ENCODE results near the gene MFSD2A.
"Not testable (repeated sequence)": the region's sequence is repeated elsewhere in the genome, so short reads cannot be mapped to it uniquely, and the experiment has no call there.

Gene MFSD2A

GRCh38 chr1:39992888-39993287 lies 37.9 kb downstream of the MFSD2A start:
- Histone ChIP-seq H3K4me3 (ENCODE audit: low read length) (no peak overlapping the region), H3K9me3 (ENCODE audit: control insufficient read depth, low read depth, low read length) (no peaks in the 10 kb centered on the region), H3K27ac (ENCODE audit: low read length) (no peak overlapping the region), H3K4me1 (ENCODE audit: control insufficient read depth, low read depth, low read length) (no peaks in the 10 kb centered on the region), H3K27me3 (ENCODE audit: control insufficient read depth, insufficient read depth, low read length) (no peaks in the 10 kb centered on the region), H3K36me3 (ENCODE audit: control insufficient read depth, low read depth, low read length) (no peaks in the 10 kb centered on the region), H3K9ac (ENCODE audit: low read length) (no peak overlapping the region)

GRCh38 chr1:39995973-39996393 lies 41.0 kb downstream of the MFSD2A start:
- no peaks in the 10 kb centered on the region for H3K9me3 ChIP-seq (ENCODE audit: control insufficient read depth, low read depth, low read length)
- H3K4me3 ChIP-seq (ENCODE audit: low read length): no peak overlapping the region
- H3K4me1 ChIP-seq (ENCODE audit: control insufficient read depth, low read depth, low read length): no peaks in the 10 kb centered on the region
- H3K27ac ChIP-seq (ENCODE audit: low read length): no peak overlapping the region
- no peak overlapping the region for H3K9ac ChIP-seq (ENCODE audit: low read length)
- H3K36me3 ChIP-seq (ENCODE audit: control insufficient read depth, low read depth, low read length): no peaks in the 10 kb centered on the region
- no peaks in the 10 kb centered on the region for H3K27me3 ChIP-seq (ENCODE audit: control insufficient read depth, insufficient read depth, low read length)

GRCh38 chr1:39996396-39997004 lies 41.6 kb downstream of the MFSD2A start:
- Histone ChIP-seq H3K27me3 (ENCODE audit: control insufficient read depth, insufficient read depth, low read length) (no peaks in the 10 kb centered on the region), H3K9ac (ENCODE audit: low read length) (no peak overlapping the region), H3K9me3 (ENCODE audit: control insufficient read depth, low read depth, low read length) (no peaks in the 10 kb centered on the region), H3K4me3 (ENCODE audit: low read length) (no peak overlapping the region), H3K27ac (ENCODE audit: low read length) (no peak overlapping the region), H3K4me1 (ENCODE audit: control insufficient read depth, low read depth, low read length) (no peaks in the 10 kb centered on the region), H3K36me3 (ENCODE audit: control insufficient read depth, low read depth, low read length) (no peaks in the 10 kb centered on the region)

GRCh38 chr1:40001456-40001855 lies 46.5 kb downstream of the MFSD2A start:
- H3K4me3 ChIP-seq (ENCODE audit: low read length): no peak overlapping the region
- H3K4me1 ChIP-seq (ENCODE audit: control insufficient read depth, low read depth, low read length): peaks cover 9% of the 10 kb centered on the region
- H3K27ac ChIP-seq (ENCODE audit: low read length): no peak overlapping the region
- H3K27me3 ChIP-seq (ENCODE audit: control insufficient read depth, insufficient read depth, low read length): no peaks in the 10 kb centered on the region
- H3K36me3 ChIP-seq (ENCODE audit: control insufficient read depth, low read depth, low read length): no peaks in the 10 kb centered on the region
- no peaks in the 10 kb centered on the region for H3K9me3 ChIP-seq (ENCODE audit: control insufficient read depth, low read depth, low read length)
- H3K9ac ChIP-seq (ENCODE audit: low read length): no peak overlapping the region

- H3K27me3 ChIP-seq (ENCODE audit: control insufficient read depth, insufficient read depth, low read length): no peaks in the 10 kb centered on the region
- peaks cover 9% of the 10 kb centered on the region for H3K4me1 ChIP-seq (ENCODE audit: control insufficient read depth, low read depth, low read length)
- no peaks in the 10 kb centered on the region for H3K36me3 ChIP-seq (ENCODE audit: control insufficient read depth, low read depth, low read length)
- no peaks in the 10 kb centered on the region for H3K9me3 ChIP-seq (ENCODE audit: control insufficient read depth, low read depth, low read length)
- no peak overlapping the region for H3K4me3 ChIP-seq (ENCODE audit: low read length)
- no peak overlapping the region for H3K27ac ChIP-seq (ENCODE audit: low read length)
- H3K9ac ChIP-seq (ENCODE audit: low read length): no peak overlapping the region
These were observed 48.5 kb downstream of the MFSD2A start for GRCh38 chr1:40003156-40004093.

GRCh38 chr1:40004857-40005256 lies 49.9 kb downstream of the MFSD2A start:
- peaks cover 9% of the 10 kb centered on the region for H3K4me1 ChIP-seq (ENCODE audit: control insufficient read depth, low read depth, low read length)
- H3K9ac ChIP-seq (ENCODE audit: low read length): no peak overlapping the region
- no peak overlapping the region for H3K27ac ChIP-seq (ENCODE audit: low read length)
- H3K36me3 ChIP-seq (ENCODE audit: control insufficient read depth, low read depth, low read length): no peaks in the 10 kb centered on the region
- H3K9me3 ChIP-seq (ENCODE audit: control insufficient read depth, low read depth, low read length): no peaks in the 10 kb centered on the region
- no peak overlapping the region for H3K4me3 ChIP-seq (ENCODE audit: low read length)
- H3K27me3 ChIP-seq (ENCODE audit: control insufficient read depth, insufficient read depth, low read length): no peaks in the 10 kb centered on the region

GRCh38 chr1:40007481-40008034 lies 52.6 kb downstream of the MFSD2A start:
- not testable (repeated sequence) for H3K36me3 ChIP-seq (ENCODE audit: control insufficient read depth, low read depth, low read length); H3K9ac ChIP-seq (ENCODE audit: low read length); H3K27ac ChIP-seq (ENCODE audit: low read length)

GRCh38 chr1:40011198-40011597 lies 56.3 kb downstream of the MFSD2A start:
- Histone ChIP-seq H3K27me3 (ENCODE audit: control insufficient read depth, insufficient read depth, low read length) (no peaks in the 10 kb centered on the region), H3K36me3 (ENCODE audit: control insufficient read depth, low read depth, low read length) (no peaks in the 10 kb centered on the region), H3K27ac (ENCODE audit: low read length) (no peak overlapping the region), H3K9ac (ENCODE audit: low read length) (no peak overlapping the region), H3K4me1 (ENCODE audit: control insufficient read depth, low read depth, low read length) (no peaks in the 10 kb centered on the region), H3K9me3 (ENCODE audit: control insufficient read depth, low read depth, low read length) (no peaks in the 10 kb centered on the region), H3K4me3 (ENCODE audit: low read length) (no peak overlapping the region)

More at GRCh38 chr1:40007481-40008034, 52.6 kb downstream of the MFSD2A start:
- H3K4me1 ChIP-seq (ENCODE audit: control insufficient read depth, low read depth, low read length); H3K27me3 ChIP-seq (ENCODE audit: control insufficient read depth, insufficient read depth, low read length); H3K9me3 ChIP-seq (ENCODE audit: control insufficient read depth, low read depth, low read length); H3K4me3 ChIP-seq (ENCODE audit: low read length): not testable (repeated sequence)

GRCh38 chr1:40014253-40014706 lies 59.3 kb downstream of the MFSD2A start:
- no peaks in the 10 kb centered on the region for H3K36me3 ChIP-seq (ENCODE audit: control insufficient read depth, low read depth, low read length)
- H3K4me1 ChIP-seq (ENCODE audit: control insufficient read depth, low read depth, low read length): no peaks in the 10 kb centered on the region
- no peak overlapping the region for H3K9ac ChIP-seq (ENCODE audit: low read length)
- no peaks in the 10 kb centered on the region for H3K27me3 ChIP-seq (ENCODE audit: control insufficient read depth, insufficient read depth, low read length)
- H3K9me3 ChIP-seq (ENCODE audit: control insufficient read depth, low read depth, low read length): no peaks in the 10 kb centered on the region
- H3K4me3 ChIP-seq (ENCODE audit: low read length): no peak overlapping the region
- H3K27ac ChIP-seq (ENCODE audit: low read length): no peak overlapping the region

- H3K36me3 ChIP-seq (ENCODE audit: control insufficient read depth, low read depth, low read length): no peaks in the 10 kb centered on the region
- H3K9me3 ChIP-seq (ENCODE audit: control insufficient read depth, low read depth, low read length): no peaks in the 10 kb centered on the region
- no peaks in the 10 kb centered on the region for H3K4me1 ChIP-seq (ENCODE audit: control insufficient read depth, low read depth, low read length)
- H3K27ac ChIP-seq (ENCODE audit: low read length): no peak overlapping the region
- no peak overlapping the region for H3K9ac ChIP-seq (ENCODE audit: low read length)
- H3K4me3 ChIP-seq (ENCODE audit: low read length): no peak overlapping the region
- H3K27me3 ChIP-seq (ENCODE audit: control insufficient read depth, insufficient read depth, low read length): no peaks in the 10 kb centered on the region
These were observed 60.1 kb downstream of the MFSD2A start for GRCh38 chr1:40014812-40015594.

- H3K4me3 ChIP-seq (ENCODE audit: low read length): no peak overlapping the region
- H3K27me3 ChIP-seq (ENCODE audit: control insufficient read depth, insufficient read depth, low read length): no peaks in the 10 kb centered on the region
- no peaks in the 10 kb centered on the region for H3K36me3 ChIP-seq (ENCODE audit: control insufficient read depth, low read depth, low read length)
- H3K27ac ChIP-seq (ENCODE audit: low read length): no peak overlapping the region
- H3K9ac ChIP-seq (ENCODE audit: low read length): no peak overlapping the region
- H3K4me1 ChIP-seq (ENCODE audit: control insufficient read depth, low read depth, low read length): no peaks in the 10 kb centered on the region
- no peaks in the 10 kb centered on the region for H3K9me3 ChIP-seq (ENCODE audit: control insufficient read depth, low read depth, low read length)
These were observed 63.1 kb downstream of the MFSD2A start for GRCh38 chr1:40017951-40018575.

Data from iPS-18a (cell line).